Hepatocyte (in vitro differentiated cells): Measurements from ENCODE around the gene SMYD1. TPM values are rescaled to one million over a fixed set of nuclear protein-coding genes. Genes with fewer than 3 reads are reported as not detected.
A peak's percentile ranks its signal among the peaks of the same experiment; 100 is the strongest.
"Not testable (repeated sequence)": the region's sequence is repeated elsewhere in the genome, so short reads cannot be mapped to it uniquely, and the experiment has no call there.

Experiments used
- DNase-seq: peaks from one replicate; pipeline ENCODE4 v3.0.0-alpha.2; 2016; ENCODE audit warnings: low spot score
- H2AFZ ChIP-seq: fragments of 200-600 bp; sonication (generic); 2 replicates; pipeline ENCODE4 v1.6.0; 2016; ENCODE audit warnings: antibody characterized with exemption, mild to moderate bottlenecking
- H3K27ac ChIP-seq: fragments of 200-600 bp; sonication (generic); 2 replicates; pipeline ENCODE4 v1.5.1; 2016; ENCODE audit warnings: mild to moderate bottlenecking
- H3K27me3 ChIP-seq: fragments of 200-600 bp; sonication (generic); 2 replicates; pipeline ENCODE4 v1.6.1; 2016
- H3K36me3 ChIP-seq: fragments of 200-600 bp; sonication (generic); replicated peaks from 2 replicates; pipeline ENCODE4 v1.5.1; 2016; ENCODE audit warnings: low read depth; ENCODE audit not compliant: insufficient read depth
- H3K4me1 ChIP-seq: fragments of 200-600 bp; sonication (generic); 2 replicates; pipeline ENCODE4 v1.5.1; 2016; ENCODE audit warnings: mild to moderate bottlenecking, moderate library complexity; ENCODE audit not compliant: insufficient read depth
- H3K4me2 ChIP-seq: fragments of 200-600 bp; sonication (generic); 2 replicates; pipeline ENCODE4 v1.6.0; 2016
- H3K4me3 ChIP-seq: fragments of 200-600 bp; sonication (generic); 2 replicates; pipeline ENCODE4 v1.5.1; 2016; ENCODE audit warnings: mild to moderate bottlenecking
- H3K79me2 ChIP-seq: fragments of 200-600 bp; sonication (generic); 2 replicates; pipeline ENCODE4 v1.6.0; 2017; ENCODE audit warnings: mild to moderate bottlenecking
- H3K9me2 ChIP-seq: fragments of 200-600 bp; sonication (generic); replicated peaks from 2 replicates; pipeline ENCODE4 v1.6.0; 2017; ENCODE audit warnings: mild to moderate bottlenecking; ENCODE audit not compliant: insufficient read depth
- H3K9me3 ChIP-seq: fragments of 200-600 bp; sonication (generic); 2 replicates; pipeline ENCODE4 v1.5.1; 2016; ENCODE audit warnings: low read depth, mild to moderate bottlenecking
- H4K20me1 ChIP-seq: fragments of 200-600 bp; sonication (generic); 2 replicates; pipeline ENCODE4 v1.6.0; 2016; ENCODE audit warnings: mild to moderate bottlenecking; ENCODE audit not compliant: insufficient read depth, poor library complexity, severe bottlenecking
- CTCF ChIP-seq: fragments of 200-600 bp; sonication (generic); IDR thresholded peaks from 2 replicates; pipeline ENCODE4 v1.5.1; 2016; ENCODE audit warnings: antibody characterized with exemption, mild to moderate bottlenecking; ENCODE audit not compliant: poor library complexity
- EZH2 ChIP-seq: fragments of 200-600 bp; sonication (generic); IDR thresholded peaks from 2 replicates; pipeline ENCODE4 v1.6.1; 2016; ENCODE audit warnings: antibody characterized with exemption, mild to moderate bottlenecking, borderline replicate concordance
- EZH2phosphoT487 ChIP-seq: fragments of 200-600 bp; sonication (generic); IDR thresholded peaks from one replicate; pipeline ENCODE4 v1.6.1; 2018; ENCODE audit warnings: antibody characterized with exemption, mild to moderate bottlenecking, low read depth, moderate library complexity; ENCODE audit not compliant: unreplicated experiment, severe bottlenecking
- WGBS: methylation state at CpG from one replicate; pipeline ENCODE4 v1.1.6; 2016; ENCODE audit warnings: low lambda C conversion rate; ENCODE audit errors: missing lambda C conversion rate; 5-methylcytosine and 5-hydroxymethylcytosine counted together
- polyA plus RNA-seq: library from polyadenylated mRNA; unstranded; fragments of >200 nt; fragmentation: Nextera tagmentation; extraction: Ambion mirVana; gene quantifications from 2 replicates; pipeline ENCODE4 v1.2.1, GENCODE V29; 2016
- total RNA-seq: library from RNA; depleted of rRNA; stranded (reverse); fragments of >200 nt; gene quantifications from 2 replicates; pipeline ENCODE4 v1.2.3, GENCODE V29; 2014

Gene SMYD1
- total and polyA plus RNA-seq, 2 experiments from 2014 or later = 0.10 TPM; not detected in 1

DNA sequence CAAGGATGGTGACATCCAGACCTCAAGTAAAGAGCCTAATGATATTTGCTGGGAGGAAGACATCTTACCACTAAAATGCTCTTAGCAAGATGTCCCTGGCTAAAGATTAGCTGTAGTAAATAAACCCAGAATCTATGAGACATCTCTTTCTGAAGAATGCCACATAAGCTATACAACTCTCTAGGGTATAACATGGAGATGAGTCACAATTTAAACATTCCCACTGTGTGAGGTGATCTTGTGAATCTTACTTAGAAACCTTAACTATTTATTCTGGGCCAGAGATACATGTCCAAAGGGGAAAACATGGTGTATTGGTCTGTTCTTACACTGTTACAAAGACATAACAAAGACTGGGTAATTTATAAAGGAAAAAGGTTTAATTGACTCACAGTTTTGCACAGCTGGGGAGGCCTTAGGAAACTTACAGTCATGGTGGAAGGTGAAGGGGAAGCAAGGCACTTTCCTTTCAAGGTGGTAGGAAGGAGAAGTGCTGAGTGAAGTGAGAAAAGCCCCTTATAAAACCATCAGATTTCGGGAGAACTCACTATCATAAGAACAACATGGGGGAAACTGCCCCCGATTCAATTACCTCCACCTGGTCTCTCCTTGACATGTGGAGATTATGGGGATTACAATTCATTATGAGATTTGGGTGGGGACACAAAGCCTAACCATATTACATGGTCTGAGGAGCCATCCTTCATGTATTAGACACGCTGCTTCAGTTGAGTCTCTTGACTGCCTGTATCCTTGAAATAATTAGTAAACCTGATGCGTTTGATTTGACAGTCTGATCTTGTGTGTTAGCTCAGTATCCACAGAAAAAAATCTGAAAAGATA, 29.1 kb upstream of the SMYD1 start:
- WGBS = 96% methylated on average over 4 of the region's 4 CpGs
- no peak overlapping the region for H3K4me2 ChIP-seq
- peaks cover 33% of the 10 kb centered on the region for H3K79me2 ChIP-seq

DNA sequence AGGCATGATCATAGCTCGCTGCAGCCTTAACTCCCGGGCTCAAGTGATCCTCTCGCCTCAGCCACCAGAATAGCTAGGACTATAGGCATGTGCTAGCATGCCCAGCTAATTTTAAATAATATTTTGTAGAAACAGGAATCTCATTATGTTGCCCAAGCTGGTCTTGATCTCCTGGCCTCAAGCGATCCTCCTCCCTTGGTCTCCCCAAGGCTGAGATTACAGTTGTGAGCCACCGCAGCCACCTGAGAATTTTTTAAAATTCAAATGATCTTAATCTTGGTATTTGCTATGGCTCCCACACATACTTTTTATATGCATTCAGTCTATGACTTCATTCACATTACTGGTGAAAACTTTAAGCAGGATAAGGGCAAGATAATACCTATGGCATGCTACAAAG, 25.1 kb upstream of the SMYD1 start:
- over 99% methylated on average over 5 of the region's 5 CpGs for WGBS
- Histone ChIP-seq H4K20me1 (no peaks in the 10 kb centered on the region), H3K79me2 (peaks cover 46% of the 10 kb centered on the region), H3K36me3 (no peaks in the 10 kb centered on the region), H3K4me3 (no peak overlapping the region), H3K27ac (no peak overlapping the region), H3K27me3 (no peaks in the 10 kb centered on the region), H3K4me2 (no peak overlapping the region), H2AFZ (no peak overlapping the region), H3K4me1 (peaks cover 5% of the 10 kb centered on the region), H3K9me2 (no peaks in the 10 kb centered on the region), H3K9me3 (no peaks in the 10 kb centered on the region)
- no peak for TF ChIP-seq EZH2phosphoT487
- no peak for TF ChIP-seq EZH2
- TF ChIP-seq CTCF = no peak
- DNase-seq = no peak

More for the DNA sequence above, 29.1 kb upstream of the SMYD1 start:
- TF ChIP-seq EZH2phosphoT487 (no peak), CTCF (no peak), EZH2 (no peak)
- H3K4me1 ChIP-seq = peaks cover 5% of the 10 kb centered on the region
- no peaks in the 10 kb centered on the region for H4K20me1 ChIP-seq
- peak; percentile 33 for DNase-seq
- H3K4me3 ChIP-seq = no peak overlapping the region
- H3K27me3 ChIP-seq = no peaks in the 10 kb centered on the region
- no peaks in the 10 kb centered on the region for H3K9me2 ChIP-seq
- H3K36me3 ChIP-seq = no peaks in the 10 kb centered on the region
- H2AFZ ChIP-seq = no peak overlapping the region
- peak overlapping the region; percentile 82 for H3K27ac ChIP-seq
- H3K9me3 ChIP-seq = no peaks in the 10 kb centered on the region

GRCh38 chr2:88045561-88045960, 22.1 kb upstream of the SMYD1 start:
- H3K9me2 ChIP-seq, H3K4me2 ChIP-seq, H2AFZ ChIP-seq, H3K27ac ChIP-seq, H3K4me1 ChIP-seq, H3K27me3 ChIP-seq, DNase-seq, H3K36me3 ChIP-seq, H3K4me3 ChIP-seq, H3K9me3 ChIP-seq, H4K20me1 ChIP-seq: not testable (repeated sequence)
- peaks cover 59% of the 10 kb centered on the region for H3K79me2 ChIP-seq
- 90% methylated on average over 6 of the region's 6 CpGs for WGBS

- Histone ChIP-seq H3K4me3 (no peak overlapping the region), H3K9me2 (no peaks in the 10 kb centered on the region), H3K27me3 (no peaks in the 10 kb centered on the region), H4K20me1 (peaks cover 4% of the 10 kb centered on the region), H3K79me2 (peaks cover 68% of the 10 kb centered on the region), H3K27ac (no peak overlapping the region), H3K4me1 (peaks cover 9% of the 10 kb centered on the region), H3K4me2 (no peak overlapping the region), H3K9me3 (no peaks in the 10 kb centered on the region), H2AFZ (no peak overlapping the region), H3K36me3 (no peaks in the 10 kb centered on the region)
- 91% methylated on average over 3 of the region's 3 CpGs for WGBS
- no peak for DNase-seq
- TF ChIP-seq EZH2phosphoT487 (no peak), EZH2 (no peak), CTCF (no peak)
Observed at GRCh38 chr2:88048541-88048940, 19.1 kb upstream of the SMYD1 start.
